ENCODE results near the gene COBL.

The COBL gene

DNA sequence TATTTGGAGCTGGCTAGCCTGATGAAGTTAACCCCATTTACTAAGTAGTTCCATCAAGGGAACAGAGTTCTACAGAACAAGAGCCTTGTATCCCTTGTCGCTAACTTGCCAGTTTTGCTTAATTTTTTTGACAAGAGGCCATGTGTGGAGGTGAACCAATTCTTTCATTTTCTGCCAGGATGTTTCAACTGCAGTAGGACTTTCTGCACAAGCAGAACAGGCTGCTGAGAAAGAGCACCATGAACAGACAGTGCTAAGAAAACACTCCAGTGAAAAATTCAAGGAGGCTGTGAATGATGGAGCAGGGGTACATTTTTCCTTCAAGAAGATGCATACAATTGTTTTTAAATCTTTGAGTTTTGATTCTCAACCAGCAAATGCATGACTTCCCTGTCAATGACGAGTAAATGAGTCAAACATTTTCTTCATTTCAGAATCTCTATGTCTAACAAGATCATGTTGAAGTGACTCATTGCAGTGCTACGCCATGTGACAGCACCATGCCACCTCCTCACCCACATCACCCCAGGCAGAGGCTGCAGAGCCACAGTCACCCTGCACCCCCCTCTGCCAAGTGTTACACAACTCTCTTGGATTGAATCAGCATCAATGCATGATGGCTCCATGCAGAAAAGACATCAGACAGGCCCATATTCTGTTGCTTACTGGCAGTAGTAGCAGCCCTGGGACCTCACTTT is 193.1 kb downstream of the COBL start:
- no peak for DNase-seq (ENCODE audit: extremely low read depth, insufficient read length)
- H3K36me3 ChIP-seq (ENCODE audit: control insufficient read depth, insufficient read depth, low read length) = no peaks in the 10 kb centered on the region

DNA sequence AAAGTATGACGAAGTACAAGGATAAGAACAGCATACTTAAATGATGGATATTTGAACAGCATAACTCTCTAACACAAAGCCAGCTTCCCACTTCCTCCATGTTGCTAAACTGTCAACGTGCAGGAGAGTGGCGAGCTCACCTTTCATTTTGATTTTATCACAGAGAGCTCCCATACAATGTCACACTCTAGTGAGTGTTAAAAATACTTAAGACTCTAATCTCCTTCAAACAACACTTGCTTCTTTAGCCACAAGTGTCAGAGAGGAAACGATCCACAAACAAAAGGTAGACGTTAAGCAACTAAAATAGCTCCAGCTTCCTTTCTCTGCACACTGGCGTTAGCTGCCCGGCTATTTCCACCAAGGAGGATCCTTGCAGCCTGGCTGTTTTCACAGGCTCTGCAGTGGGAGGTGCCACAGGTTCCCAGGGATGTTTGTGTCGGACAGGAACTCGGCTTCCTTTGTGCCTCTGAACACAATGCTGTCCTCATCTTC is 194.6 kb downstream of the COBL start:
- Histone ChIP-seq H3K27me3 (replicated peaks; ENCODE audit: control insufficient read depth, insufficient read depth, low read length) (peaks cover 1% of the 10 kb centered on the region; the same call in 1 of the 2 replicates), H3K36me3 (ENCODE audit: control insufficient read depth, insufficient read depth, low read length) (no peaks in the 10 kb centered on the region), H3K4me3 (replicated peaks; ENCODE audit: low read depth, low read length) (no peak overlapping the region)
- TF ChIP-seq, protein P1, sequence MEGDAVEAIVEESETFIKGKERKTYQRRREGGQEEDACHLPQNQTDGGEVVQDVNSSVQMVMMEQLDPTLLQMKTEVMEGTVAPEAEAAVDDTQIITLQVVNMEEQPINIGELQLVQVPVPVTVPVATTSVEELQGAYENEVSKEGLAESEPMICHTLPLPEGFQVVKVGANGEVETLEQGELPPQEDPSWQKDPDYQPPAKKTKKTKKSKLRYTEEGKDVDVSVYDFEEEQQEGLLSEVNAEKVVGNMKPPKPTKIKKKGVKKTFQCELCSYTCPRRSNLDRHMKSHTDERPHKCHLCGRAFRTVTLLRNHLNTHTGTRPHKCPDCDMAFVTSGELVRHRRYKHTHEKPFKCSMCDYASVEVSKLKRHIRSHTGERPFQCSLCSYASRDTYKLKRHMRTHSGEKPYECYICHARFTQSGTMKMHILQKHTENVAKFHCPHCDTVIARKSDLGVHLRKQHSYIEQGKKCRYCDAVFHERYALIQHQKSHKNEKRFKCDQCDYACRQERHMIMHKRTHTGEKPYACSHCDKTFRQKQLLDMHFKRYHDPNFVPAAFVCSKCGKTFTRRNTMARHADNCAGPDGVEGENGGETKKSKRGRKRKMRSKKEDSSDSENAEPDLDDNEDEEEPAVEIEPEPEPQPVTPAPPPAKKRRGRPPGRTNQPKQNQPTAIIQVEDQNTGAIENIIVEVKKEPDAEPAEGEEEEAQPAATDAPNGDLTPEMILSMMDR (IDR thresholded peaks at IDR 0.05; ENCODE audit: insufficient read depth, low read length, poor library complexity, severe bottlenecking) = no peak
- DNase-seq (ENCODE audit: extremely low read depth, insufficient read length) = no peak

More for the DNA sequence above, 193.1 kb downstream of the COBL start:
- Histone ChIP-seq H3K27me3 (replicated peaks; ENCODE audit: control insufficient read depth, insufficient read depth, low read length) (peaks cover 1% of the 10 kb centered on the region; the same call in 1 of the 2 replicates), H3K4me3 (replicated peaks; ENCODE audit: low read depth, low read length) (no peak overlapping the region)
- TF ChIP-seq, protein P1 (IDR thresholded peaks at IDR 0.05; ENCODE audit: insufficient read depth, low read length, poor library complexity, severe bottlenecking) = no peak

DNA sequence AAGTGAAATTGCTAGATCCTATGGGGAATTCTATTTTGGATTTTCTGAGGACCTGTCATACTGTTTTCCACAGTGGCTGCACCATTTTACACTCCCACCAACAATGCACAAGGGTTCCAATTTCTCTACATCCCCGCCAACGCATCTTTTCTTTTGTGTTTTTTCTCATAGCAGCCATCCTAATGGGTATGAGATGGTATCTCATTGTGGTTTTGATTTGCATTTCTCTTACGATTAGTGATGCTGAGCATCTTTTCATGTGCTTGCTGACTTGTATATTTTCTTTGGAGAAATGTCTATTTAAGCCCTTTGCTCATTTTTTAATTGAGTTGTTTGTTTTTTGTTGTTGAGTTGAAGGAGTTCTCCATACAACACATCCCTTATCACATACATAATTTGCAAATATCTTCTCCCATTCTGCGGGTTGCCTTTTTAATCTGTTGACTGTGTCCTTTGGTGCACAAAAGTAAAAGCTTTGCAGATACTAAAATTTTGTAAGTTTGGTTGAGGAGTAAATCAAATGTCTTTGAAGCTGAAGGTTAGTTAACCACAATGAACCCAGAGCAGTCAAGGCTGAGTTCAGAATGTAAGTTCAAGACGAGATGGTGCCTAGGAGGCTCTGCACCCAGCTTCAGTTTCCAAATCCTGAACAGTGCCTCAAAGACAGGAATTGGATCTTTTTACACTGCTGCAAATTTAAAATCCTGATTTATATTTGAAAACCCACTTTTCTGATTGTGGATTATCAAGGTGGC is 195.4 kb downstream of the COBL start:
- H3K36me3 ChIP-seq (ENCODE audit: control insufficient read depth, insufficient read depth, low read length) = no peaks in the 10 kb centered on the region
- H3K27me3 ChIP-seq (replicated peaks; ENCODE audit: control insufficient read depth, insufficient read depth, low read length) = no peaks in the 10 kb centered on the region; the same call in 1 of the 2 replicates
- DNase-seq (ENCODE audit: extremely low read depth, insufficient read length) = no peak
- no peak overlapping the region for H3K4me3 ChIP-seq (replicated peaks; ENCODE audit: low read depth, low read length)
- TF ChIP-seq, protein P1 (IDR thresholded peaks at IDR 0.05; ENCODE audit: insufficient read depth, low read length, poor library complexity, severe bottlenecking) = no peak

DNA sequence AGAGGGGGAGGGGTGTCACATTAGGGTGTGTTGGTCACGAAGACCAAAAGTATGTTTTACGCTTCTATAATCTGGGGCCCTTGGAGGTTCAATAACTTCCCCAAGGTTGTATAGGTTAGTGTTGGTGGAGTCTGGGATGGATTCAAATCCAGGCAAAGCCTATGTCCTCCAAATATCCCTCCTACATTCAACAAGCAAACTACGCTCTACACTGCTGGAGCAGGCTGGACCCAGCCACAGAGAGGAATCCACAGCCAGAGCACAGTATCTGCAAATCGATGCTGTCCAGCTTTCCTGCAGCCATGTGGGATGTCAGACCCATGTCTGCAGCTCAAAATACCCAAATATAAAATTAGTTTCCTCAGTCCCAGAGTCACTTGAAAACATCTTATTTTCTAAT is 198.0 kb downstream of the COBL start:
- TF ChIP-seq, protein P1 (IDR thresholded peaks at IDR 0.05; ENCODE audit: insufficient read depth, low read length, poor library complexity, severe bottlenecking) = no peak
- DNase-seq (ENCODE audit: extremely low read depth, insufficient read length) = no peak
- Histone ChIP-seq H3K36me3 (ENCODE audit: control insufficient read depth, insufficient read depth, low read length) (no peaks in the 10 kb centered on the region), H3K27me3 (replicated peaks; ENCODE audit: control insufficient read depth, insufficient read depth, low read length) (no peaks in the 10 kb centered on the region), H3K4me3 (replicated peaks; ENCODE audit: low read depth, low read length) (no peak overlapping the region)

DNA sequence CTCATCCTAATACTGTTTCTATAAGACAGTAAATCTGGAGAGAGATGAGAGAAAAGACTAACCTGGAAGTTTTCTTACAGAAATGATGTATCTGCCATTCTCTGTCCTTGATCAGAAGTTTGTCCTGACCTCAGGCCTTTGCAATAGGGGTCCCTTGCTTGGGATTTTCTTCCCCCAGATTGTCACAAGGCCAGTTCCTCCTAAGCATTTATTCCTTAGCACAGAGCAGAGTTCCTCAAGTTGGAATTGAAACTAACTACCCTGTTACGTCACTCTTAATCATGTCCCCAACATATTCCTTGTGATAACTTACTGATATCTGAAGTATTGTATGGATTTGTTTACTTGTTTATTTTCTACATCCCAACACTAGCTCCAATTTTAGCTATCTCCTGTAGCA is 202.1 kb downstream of the COBL start:
- no peak for DNase-seq (ENCODE audit: extremely low read depth, insufficient read length)
- TF ChIP-seq, protein P1 (IDR thresholded peaks at IDR 0.05; ENCODE audit: insufficient read depth, low read length, poor library complexity, severe bottlenecking) = no peak

More for the DNA sequence above, 202.1 kb downstream of the COBL start:
- Histone ChIP-seq H3K27me3 (replicated peaks; ENCODE audit: control insufficient read depth, insufficient read depth, low read length) (no peaks in the 10 kb centered on the region), H3K4me3 (replicated peaks; ENCODE audit: low read depth, low read length) (no peak overlapping the region), H3K36me3 (ENCODE audit: control insufficient read depth, insufficient read depth, low read length) (no peaks in the 10 kb centered on the region)

Measured in GM06990 (cell line).